MM.1S (cell line): ENCODE data around the gene ACOXL.

Experiments
- DNase-seq: peaks from one replicate; pipeline ENCODE4 v3.0.0-alpha.2; 2015
- H2AFZ ChIP-seq: fragments of 300-600 bp; sonication (generic); 2 replicates; pipeline ENCODE4 v1.6.0; 2016; ENCODE audit warnings: antibody characterized with exemption, low read length
- H3F3A ChIP-seq: fragments of 300-600 bp; sonication (generic); 2 replicates; pipeline ENCODE4 v1.6.1; 2016; ENCODE audit warnings: mild to moderate bottlenecking, antibody characterized with exemption, low read length, moderate library complexity, mixed read lengths; ENCODE audit not compliant: insufficient read depth
- H3K27ac ChIP-seq: fragments of 300-600 bp; sonication (generic); 2 replicates; pipeline ENCODE4 v1.5.1; 2016; ENCODE audit warnings: mild to moderate bottlenecking, low read length
- H3K27me3 ChIP-seq: fragments of 300-600 bp; sonication (generic); replicated peaks from 2 replicates; pipeline ENCODE4 v1.6.0; 2016; ENCODE audit warnings: low read length; ENCODE audit not compliant: insufficient read depth
- H3K36me3 ChIP-seq: fragments of 300-600 bp; sonication (generic); replicated peaks from 2 replicates; pipeline ENCODE4 v1.6.1; 2016; ENCODE audit warnings: mild to moderate bottlenecking, low read length, mixed read lengths; ENCODE audit not compliant: insufficient read depth
- H3K4me1 ChIP-seq: fragments of 300-600 bp; sonication (generic); 2 replicates; pipeline ENCODE4 v1.6.1; 2016; ENCODE audit warnings: low read length, mixed read lengths
- H3K4me2 ChIP-seq: fragments of 300-600 bp; sonication (generic); 2 replicates; pipeline ENCODE4 v1.6.0; 2016; ENCODE audit warnings: low read depth, low read length
- H3K4me3 ChIP-seq: fragments of 300-600 bp; sonication (generic); 2 replicates; pipeline ENCODE4 v1.5.1; 2016; ENCODE audit warnings: low read length, mixed read lengths
- H3K79me2 ChIP-seq: fragments of 300-600 bp; sonication (generic); 2 replicates; pipeline ENCODE4 v1.6.1; 2016; ENCODE audit warnings: mixed run types, low read length, mixed read lengths
- H3K9ac ChIP-seq: fragments of 300-600 bp; sonication (generic); 2 replicates; pipeline ENCODE4 v1.6.1; 2016; ENCODE audit warnings: low read length, mixed read lengths
- H3K9me2 ChIP-seq: fragments of 300-600 bp; sonication (generic); replicated peaks from 2 replicates; pipeline ENCODE4 v1.6.1; 2016; ENCODE audit warnings: mild to moderate bottlenecking, low read length, mixed read lengths; ENCODE audit not compliant: insufficient read depth
- H3K9me3 ChIP-seq: fragments of 300-600 bp; sonication (generic); replicated peaks from 2 replicates; pipeline ENCODE4 v1.6.1; 2016; ENCODE audit warnings: mild to moderate bottlenecking, low read length, mixed read lengths; ENCODE audit not compliant: insufficient read depth
- H4K20me1 ChIP-seq: fragments of 300-600 bp; sonication (generic); 2 replicates; pipeline ENCODE4 v1.6.1; 2016; ENCODE audit warnings: mild to moderate bottlenecking, low read length, moderate library complexity, mixed read lengths; ENCODE audit not compliant: insufficient read depth
- CTCF ChIP-seq: fragments of 300-600 bp; sonication (generic); IDR thresholded peaks from 2 replicates; pipeline ENCODE4 v1.5.1; 2016; ENCODE audit warnings: antibody characterized with exemption, low read length, mixed read lengths
- EZH2 ChIP-seq: fragments of 300-600 bp; sonication (generic); optimal IDR thresholded peaks from 2 replicates; pipeline ENCODE3; 2017; ENCODE audit warnings: low read depth, mild to moderate bottlenecking, antibody characterized with exemption, low read length, mixed read lengths
- EZH2phosphoT487 ChIP-seq: fragments of 300-600 bp; sonication (generic); IDR thresholded peaks from 2 replicates; pipeline ENCODE4 v1.6.1; 2018; ENCODE audit warnings: antibody characterized with exemption, low read length

The ACOXL gene

GRCh38 chr2:110735366-110735765 is 3.0 kb downstream of the ACOXL start:
- Histone ChIP-seq H3K27ac (no peak overlapping the region), H3K9me3 (no peaks in the 10 kb centered on the region), H3K9ac (no peak overlapping the region), H2AFZ (no peak overlapping the region), H3K4me1 (0 out of 2 replicates have a peak, but pooled peaks cover 2% of the 10 kb centered on the region), H3K36me3 (no peaks in the 10 kb centered on the region), H3K4me3 (no peak overlapping the region), H3K4me2 (no peak overlapping the region), H3K9me2 (no peaks in the 10 kb centered on the region), H3F3A (no peaks in the 10 kb centered on the region), H3K79me2 (peaks cover 70% of the 10 kb centered on the region), H3K27me3 (no peaks in the 10 kb centered on the region; the same call in 1 of the 2 replicates), H4K20me1 (no peaks in the 10 kb centered on the region)
- no peak for TF ChIP-seq EZH2
- no peak for TF ChIP-seq CTCF
- no peak for TF ChIP-seq EZH2phosphoT487
- no peak for DNase-seq

- Histone ChIP-seq H3K4me2 (no peak overlapping the region), H3K36me3 (no peaks in the 10 kb centered on the region), H3F3A (no peaks in the 10 kb centered on the region), H3K27me3 (no peaks in the 10 kb centered on the region; the same call in 1 of the 2 replicates), H3K9me3 (no peaks in the 10 kb centered on the region), H3K4me1 (peaks cover 6% of the 10 kb centered on the region), H3K27ac (no peak overlapping the region), H3K4me3 (no peak overlapping the region), H3K9ac (no peak overlapping the region), H4K20me1 (no peaks in the 10 kb centered on the region), H3K9me2 (no peaks in the 10 kb centered on the region), H2AFZ (no peak overlapping the region), H3K79me2 (peaks cover 94% of the 10 kb centered on the region)
- no peak for TF ChIP-seq EZH2phosphoT487
- TF ChIP-seq EZH2: no peak
- TF ChIP-seq CTCF: no peak
- no peak for DNase-seq
Measured at GRCh38 chr2:110737783-110738182, 5.4 kb downstream of the ACOXL start.

GRCh38 chr2:110740747-110741349 is 8.5 kb downstream of the ACOXL start:
- Histone ChIP-seq H3K9ac (no peak overlapping the region), H2AFZ (no peak overlapping the region), H3K9me3 (no peaks in the 10 kb centered on the region), H3K4me1 (peaks cover 29% of the 10 kb centered on the region), H3K79me2 (peaks cover 97% of the 10 kb centered on the region), H3K27ac (no peak overlapping the region), H3K4me3 (no peak overlapping the region), H3K27me3 (no peaks in the 10 kb centered on the region), H3K4me2 (no peak overlapping the region), H3K9me2 (no peaks in the 10 kb centered on the region), H3F3A (peaks cover 5% of the 10 kb centered on the region), H4K20me1 (no peaks in the 10 kb centered on the region), H3K36me3 (no peaks in the 10 kb centered on the region)
- TF ChIP-seq CTCF: no peak
- no peak for TF ChIP-seq EZH2phosphoT487
- TF ChIP-seq EZH2: no peak
- DNase-seq: no peak
